ENCODE results near the gene AHNAK. TPM values are rescaled to one million over a fixed set of nuclear protein-coding genes. Genes with fewer than 3 reads are reported as not detected.

Gene AHNAK
- total RNA-seq, 1 experiment from 2014 or later, result 73.0 TPM

DNA sequence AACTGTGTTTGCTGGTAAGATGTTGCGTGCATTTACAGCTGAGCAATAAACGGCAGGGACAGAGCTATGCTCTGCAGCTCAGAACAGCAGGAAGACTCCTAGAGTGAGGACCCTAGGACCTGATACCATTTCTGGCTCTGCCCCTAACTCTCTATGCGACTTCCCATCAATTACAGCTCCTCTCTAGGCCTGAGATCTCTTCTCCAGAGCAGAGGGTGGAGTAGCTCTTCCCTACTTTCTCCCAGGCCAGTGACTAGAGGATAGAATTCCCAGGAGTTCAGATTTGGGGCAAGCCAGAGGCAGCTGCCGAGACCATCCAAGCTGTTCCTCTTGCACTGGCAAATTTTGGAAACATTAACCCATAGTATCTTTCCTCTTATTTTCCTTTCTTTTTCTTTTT is 140.6 kb downstream of the AHNAK start:
- Histone ChIP-seq H3K27me3 (replicated peaks; ENCODE audit: insufficient read depth, low read depth, low read length, poor library complexity) (no peaks in the 10 kb centered on the region), H3K36me3 (ENCODE audit: insufficient read depth, low read length, poor library complexity, severe bottlenecking) (no peaks in the 10 kb centered on the region), H3K9me3 (ENCODE audit: low read depth, low read length, poor library complexity, severe bottlenecking) (no peaks in the 10 kb centered on the region), H3K4me3 (ENCODE audit: low read depth, low read length, poor library complexity, severe bottlenecking) (no peak overlapping the region), H3K27ac (ENCODE audit: low read depth, low read length, poor library complexity, severe bottlenecking) (no peak overlapping the region), H3K4me1 (ENCODE audit: insufficient read depth, low read length, poor library complexity, severe bottlenecking) (no peaks in the 10 kb centered on the region)
- ChIA-PET POLR2A (ENCODE audit: low non-redundant PET) (interaction anchor here (0.6 kb wide), 1 partner anchor 30 kb away, joined by 4 read pairs; no protein-coding TSS in a partner anchor), CTCF (interaction anchor here (0.9 to 1.4 kb wide), 2 partner anchors 11 to 19 kb away, joined by 4 to 10 read pairs; no protein-coding TSS in a partner anchor)
- BruUV-seq (replicated peaks), result no TSS peak
- intact Hi-C loops (cut with micrococcal nuclease; ENCODE audit: unreplicated experiment), result no loop called here
- DNase-seq (ENCODE audit: low spot score), result no peak
- TF ChIP-seq EZH2 (IDR thresholded peaks at IDR 0.05; ENCODE audit: borderline replicate concordance, low read depth, low read length, poor library complexity, severe bottlenecking), result no peak
- TF ChIP-seq, protein P1, sequence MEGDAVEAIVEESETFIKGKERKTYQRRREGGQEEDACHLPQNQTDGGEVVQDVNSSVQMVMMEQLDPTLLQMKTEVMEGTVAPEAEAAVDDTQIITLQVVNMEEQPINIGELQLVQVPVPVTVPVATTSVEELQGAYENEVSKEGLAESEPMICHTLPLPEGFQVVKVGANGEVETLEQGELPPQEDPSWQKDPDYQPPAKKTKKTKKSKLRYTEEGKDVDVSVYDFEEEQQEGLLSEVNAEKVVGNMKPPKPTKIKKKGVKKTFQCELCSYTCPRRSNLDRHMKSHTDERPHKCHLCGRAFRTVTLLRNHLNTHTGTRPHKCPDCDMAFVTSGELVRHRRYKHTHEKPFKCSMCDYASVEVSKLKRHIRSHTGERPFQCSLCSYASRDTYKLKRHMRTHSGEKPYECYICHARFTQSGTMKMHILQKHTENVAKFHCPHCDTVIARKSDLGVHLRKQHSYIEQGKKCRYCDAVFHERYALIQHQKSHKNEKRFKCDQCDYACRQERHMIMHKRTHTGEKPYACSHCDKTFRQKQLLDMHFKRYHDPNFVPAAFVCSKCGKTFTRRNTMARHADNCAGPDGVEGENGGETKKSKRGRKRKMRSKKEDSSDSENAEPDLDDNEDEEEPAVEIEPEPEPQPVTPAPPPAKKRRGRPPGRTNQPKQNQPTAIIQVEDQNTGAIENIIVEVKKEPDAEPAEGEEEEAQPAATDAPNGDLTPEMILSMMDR (conservative IDR thresholded peaks at IDR 0.05; ENCODE audit: low read depth, low read length), result no peak

- TF ChIP-seq EZH2 (IDR thresholded peaks at IDR 0.05; ENCODE audit: borderline replicate concordance, low read depth, low read length, poor library complexity, severe bottlenecking), result no peak
- TF ChIP-seq, protein P1 (conservative IDR thresholded peaks at IDR 0.05; ENCODE audit: low read depth, low read length), result no peak
- H3K27me3 ChIP-seq (replicated peaks; ENCODE audit: insufficient read depth, low read depth, low read length, poor library complexity), result no peaks in the 10 kb centered on the region
- H3K9me3 ChIP-seq (ENCODE audit: low read depth, low read length, poor library complexity, severe bottlenecking), result no peaks in the 10 kb centered on the region
- no peak for DNase-seq (ENCODE audit: low spot score)
- BruUV-seq (replicated peaks), result no TSS peak
- POLR2A ChIA-PET (ENCODE audit: low non-redundant PET), result no interaction called here
- no peaks in the 10 kb centered on the region for H3K4me1 ChIP-seq (ENCODE audit: insufficient read depth, low read length, poor library complexity, severe bottlenecking)
- no peaks in the 10 kb centered on the region for H3K36me3 ChIP-seq (ENCODE audit: insufficient read depth, low read length, poor library complexity, severe bottlenecking)
- no peak overlapping the region for H3K27ac ChIP-seq (ENCODE audit: low read depth, low read length, poor library complexity, severe bottlenecking)
- H3K4me3 ChIP-seq (ENCODE audit: low read depth, low read length, poor library complexity, severe bottlenecking), result no peak overlapping the region
- intact Hi-C loops (cut with micrococcal nuclease; ENCODE audit: unreplicated experiment), result no loop called here
- CTCF ChIA-PET, result no interaction called here
Measured at GRCh38 chr11:62404901-62405300, 141.7 kb downstream of the AHNAK start.

- no peaks in the 10 kb centered on the region for H3K4me1 ChIP-seq (ENCODE audit: insufficient read depth, low read length, poor library complexity, severe bottlenecking)
- no peaks in the 10 kb centered on the region for H3K27me3 ChIP-seq (replicated peaks; ENCODE audit: insufficient read depth, low read depth, low read length, poor library complexity)
- intact Hi-C loops (cut with micrococcal nuclease; ENCODE audit: unreplicated experiment), result no loop called here
- no peak overlapping the region for H3K4me3 ChIP-seq (ENCODE audit: low read depth, low read length, poor library complexity, severe bottlenecking)
- no peak overlapping the region for H3K27ac ChIP-seq (ENCODE audit: low read depth, low read length, poor library complexity, severe bottlenecking)
- ChIA-PET POLR2A (ENCODE audit: low non-redundant PET) (no interaction called here), CTCF (no interaction called here)
- no peak for DNase-seq (ENCODE audit: low spot score)
- no TSS peak for BruUV-seq (replicated peaks)
- no peaks in the 10 kb centered on the region for H3K9me3 ChIP-seq (ENCODE audit: low read depth, low read length, poor library complexity, severe bottlenecking)
- no peaks in the 10 kb centered on the region for H3K36me3 ChIP-seq (ENCODE audit: insufficient read depth, low read length, poor library complexity, severe bottlenecking)
- TF ChIP-seq EZH2 (IDR thresholded peaks at IDR 0.05; ENCODE audit: borderline replicate concordance, low read depth, low read length, poor library complexity, severe bottlenecking), result no peak
Measured at GRCh38 chr11:62404435-62404834, 142.2 kb downstream of the AHNAK start.

All from A673 (cell line).